HG03432 (cell line): ENCODE measurements around the gene COL4A5.

Source experiments
- ATAC-seq: cut with Tn5 transposase; IDR thresholded peaks from one replicate; pipeline ENCODE4 v1.9.1; 2021; ENCODE audit warnings: mild to moderate bottlenecking, moderate library complexity; ENCODE audit not compliant: unreplicated experiment

COL4A5 gene

DNA sequence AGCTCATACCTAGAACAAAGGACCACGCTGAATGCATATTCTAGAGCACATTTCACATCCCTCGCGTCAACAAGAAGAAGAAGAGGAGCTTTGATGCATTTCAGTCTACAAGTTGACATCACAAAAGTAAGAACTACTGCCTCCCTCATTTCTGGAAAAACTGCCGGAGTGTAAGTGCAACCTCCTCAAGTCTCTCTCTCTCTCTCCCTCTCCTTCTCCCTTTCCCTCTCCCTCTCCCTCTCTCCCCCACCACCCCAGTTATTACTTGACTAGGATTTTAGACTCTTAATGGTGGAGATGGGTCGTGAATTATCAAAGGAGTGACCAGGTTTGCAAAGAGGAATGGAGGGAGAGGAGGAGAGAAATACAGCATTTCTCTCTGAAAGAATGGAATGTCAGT, 298.1 kb downstream of the COL4A5 start:
- no peak for ATAC-seq

DNA sequence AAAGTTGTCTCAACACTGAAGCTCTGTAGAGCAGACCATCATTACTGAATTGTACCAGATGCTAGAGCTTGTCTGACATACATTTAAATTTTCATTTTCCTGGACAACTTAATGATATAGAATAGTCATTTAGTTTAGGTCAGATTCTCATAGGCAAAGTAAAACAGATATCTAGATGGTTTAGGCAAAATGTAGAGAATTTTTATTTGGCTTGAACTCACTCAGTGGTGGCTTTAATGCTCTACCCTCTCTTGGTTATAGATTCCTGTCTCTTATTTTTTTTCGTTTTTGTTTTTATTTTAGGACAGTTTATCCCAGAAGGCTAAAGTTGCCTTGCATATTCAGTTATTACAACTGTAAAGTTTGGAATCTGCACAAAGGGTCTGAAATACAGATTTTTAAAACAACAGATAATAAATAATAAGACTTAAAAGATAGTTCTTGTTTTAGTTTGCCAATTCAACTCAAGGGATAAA, 300.7 kb downstream of the COL4A5 start:
- ATAC-seq: no peak
